Suprapubic skin (tissue), 4 donors: ENCODE results near the gene ACD.

Experiments used
- EP300 ChIP-seq: sonication (generic); formaldehyde crosslinking; IDR thresholded peaks from one replicate; pipeline ENCODE4 v1.6.1; 2017; ENCODE audit warnings: antibody characterized with exemption
- POLR2A ChIP-seq, 2 donors: fragments of 450-650 bp; IDR thresholded peaks; one replicate each; pipeline ENCODE4 v1.6.1; 2017; ENCODE audit warnings: antibody characterized with exemption in 2 of 2, mild to moderate bottlenecking in 2 of 2, moderate library complexity in 2 of 2
- POLR2AphosphoS5 ChIP-seq, 3 donors: sonication (generic); formaldehyde crosslinking; IDR thresholded peaks; one replicate each; pipeline ENCODE4 v1.6.1; 2017; ENCODE audit warnings: antibody characterized with exemption in 3 of 3
- TF ChIP-seq, protein P1 (sequence below), 2 donors: fragments of 200-600 bp in 1 of 2; fragments of 450-650 bp in 1 of 2; sonication (generic) in 1 of 2; IDR thresholded peaks; one replicate each; pipeline ENCODE4 v1.5.1; 2016 to 2019; ENCODE audit warnings: antibody characterized with exemption in 2 of 2, mild to moderate bottlenecking in 1 of 2, moderate library complexity in 1 of 2

GRCh38 chr16:67707790-67708189 is 47.7 kb upstream of the ACD start:
- TF ChIP-seq, protein P1, sequence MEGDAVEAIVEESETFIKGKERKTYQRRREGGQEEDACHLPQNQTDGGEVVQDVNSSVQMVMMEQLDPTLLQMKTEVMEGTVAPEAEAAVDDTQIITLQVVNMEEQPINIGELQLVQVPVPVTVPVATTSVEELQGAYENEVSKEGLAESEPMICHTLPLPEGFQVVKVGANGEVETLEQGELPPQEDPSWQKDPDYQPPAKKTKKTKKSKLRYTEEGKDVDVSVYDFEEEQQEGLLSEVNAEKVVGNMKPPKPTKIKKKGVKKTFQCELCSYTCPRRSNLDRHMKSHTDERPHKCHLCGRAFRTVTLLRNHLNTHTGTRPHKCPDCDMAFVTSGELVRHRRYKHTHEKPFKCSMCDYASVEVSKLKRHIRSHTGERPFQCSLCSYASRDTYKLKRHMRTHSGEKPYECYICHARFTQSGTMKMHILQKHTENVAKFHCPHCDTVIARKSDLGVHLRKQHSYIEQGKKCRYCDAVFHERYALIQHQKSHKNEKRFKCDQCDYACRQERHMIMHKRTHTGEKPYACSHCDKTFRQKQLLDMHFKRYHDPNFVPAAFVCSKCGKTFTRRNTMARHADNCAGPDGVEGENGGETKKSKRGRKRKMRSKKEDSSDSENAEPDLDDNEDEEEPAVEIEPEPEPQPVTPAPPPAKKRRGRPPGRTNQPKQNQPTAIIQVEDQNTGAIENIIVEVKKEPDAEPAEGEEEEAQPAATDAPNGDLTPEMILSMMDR (IDR thresholded peaks at IDR 0.05), result no peak
- TF ChIP-seq POLR2AphosphoS5 (IDR thresholded peaks at IDR 0.05) (no peak), POLR2A (IDR thresholded peaks at IDR 0.05) (no peak), EP300 (no peak)
